HepG2 (cell line): ENCODE data around the gene RING1. TPM values are rescaled to one million over a fixed set of nuclear protein-coding genes. Genes with fewer than 3 reads are reported as not detected.

Experiments used
- ARID4A ChIP-seq: sonication (generic); formaldehyde crosslinking; IDR thresholded peaks from 2 replicates; pipeline ENCODE4 v1.5.0; 2020; ENCODE audit warnings: mild to moderate bottlenecking, missing genetic modification reagents, borderline replicate concordance
- E2F2 ChIP-seq: sonication (generic); formaldehyde crosslinking; IDR thresholded peaks from 2 replicates; pipeline ENCODE4 v1.4.0; 2020; ENCODE audit warnings: missing genetic modification reagents, borderline replicate concordance
- KIAA2018 ChIP-seq: sonication (generic); formaldehyde crosslinking; IDR thresholded peaks from 2 replicates; pipeline ENCODE4 v1.5.0; 2020; ENCODE audit warnings: mild to moderate bottlenecking, missing genetic modification reagents, borderline replicate concordance
- MED1 ChIP-seq: sonication (generic); formaldehyde crosslinking; IDR thresholded peaks from 2 replicates; pipeline ENCODE4 v1.4.0; 2020; ENCODE audit warnings: missing genetic modification reagents
- RFX3 ChIP-seq: IDR thresholded peaks from 2 replicates; pipeline ENCODE4 v1.6.1; 2016; ENCODE audit warnings: missing biosample characterization, missing genetic modification reagents
- SYNCRIP ChIP-seq: fragments of 200-400 bp; formaldehyde crosslinking; IDR thresholded peaks from 2 replicates; pipeline ENCODE4 v1.6.1; 2018; ENCODE audit warnings: mild to moderate bottlenecking, low read depth, low read length; ENCODE audit not compliant: insufficient read depth
- TEF ChIP-seq: sonication (generic); formaldehyde crosslinking; IDR thresholded peaks from 2 replicates; pipeline ENCODE4 v1.5.0; 2020; ENCODE audit warnings: missing genetic modification reagents
- ZFP91 ChIP-seq: sonication (generic); formaldehyde crosslinking; IDR thresholded peaks from 2 replicates; pipeline ENCODE4 v1.9.0; 2022; ENCODE audit warnings: missing genetic modification reagents, mild to moderate bottlenecking, borderline replicate concordance
- ZNF124 ChIP-seq: sonication (generic); formaldehyde crosslinking; IDR thresholded peaks from 2 replicates; pipeline ENCODE4 v1.4.0; 2020; ENCODE audit warnings: missing genetic modification reagents
- ZNF329 ChIP-seq: sonication (generic); formaldehyde crosslinking; IDR thresholded peaks from 2 replicates; pipeline ENCODE4 v1.9.0; 2021; ENCODE audit warnings: low read depth, mild to moderate bottlenecking, missing genetic modification reagents
- ZNF432 ChIP-seq: sonication (generic); formaldehyde crosslinking; IDR thresholded peaks from 2 replicates; pipeline ENCODE4 v1.5.0; 2020; ENCODE audit warnings: missing genetic modification reagents, mild to moderate bottlenecking, borderline replicate concordance
- polyA plus RNA-seq, 8 experiments: library from polyadenylated mRNA; depleted of rRNA in 3 of 8; stranded (reverse) in 7 of 8; unstranded in 1 of 8; fragments of >200 nt; fragmentation: Illumina TruSeq in 4 of 8; extraction: Trizol in 4 of 8; gene quantifications; 2 replicates each; pipeline versions ENCODE4 v1.2.1 to v1.2.3, GENCODE V29; 2011 to 2016; ENCODE audit warnings: low read depth in 4 of 8, missing spikeins in 1 of 8, mixed read lengths in 1 of 8; ENCODE audit not compliant: insufficient read depth in 1 of 8
- total RNA-seq, 5 experiments: library from RNA; depleted of rRNA; stranded (reverse); fragments of >200 nt; fragmentation: Illumina TruSeq; extraction: Trizol; gene quantifications; 2 replicates each; pipeline ENCODE4 v1.2.3, GENCODE V29; 2016; ENCODE audit warnings: low read depth in 1 of 5

Gene RING1
- total and polyA plus RNA-seq, 2 of the 13 experiments (the other 11 are each of a cell fraction or from before 2014, with no cell fraction given) = 23.9 to 33.6 TPM

- TF ChIP-seq ZFP91 (CRISPR knock-in tag) (peak; percentile 63; the same call in 1 of the 2 replicates), ZNF124 (no peak), ZNF432 (CRISPR knock-in tag) (no peak), RFX3 (CRISPR knock-in tag) (no peak), TEF (CRISPR knock-in tag) (no peak), E2F2 (CRISPR knock-in tag) (0 out of 2 replicates have a peak, but pooled peaks have one; percentile 40), MED1 (peak; percentile 39; the same call in 1 of the 2 replicates), SYNCRIP (no peak), ZNF329 (CRISPR knock-in tag) (no peak), ARID4A (CRISPR knock-in tag) (no peak), KIAA2018 (no peak)
Observed at GRCh38 chr6:33213166-33213988, 5.1 kb downstream of the RING1 start (continued).
